Head of caudate nucleus (tissue), 42 donors: ENCODE measurements around the gene AGAP5.
"Not testable (repeated sequence)": the region's sequence is repeated elsewhere in the genome, so short reads cannot be mapped to it uniquely, and the experiment has no call there.

Experiments used
- DNase-seq, 42 donors: peaks; one replicate each; pipeline versions ENCODE4 v3.0.0 to v3.0.0-alpha.2; 2020 to 2021; ENCODE audit warnings: mixed read lengths in 7 of 42
- intact Hi-C: fragments of 100-400 bp; cut with DNase I; formaldehyde crosslinking; loops from one replicate; pipeline ENCODE4 v1.15.0; 2022

AGAP5 gene

GRCh38 chr10:73664156-73665040, 33.5 kb downstream of the AGAP5 start:
- intact Hi-C loops, result not testable (repeated sequence)
- peak in 1 of 42 donors; percentile 27 for DNase-seq

- DNase-seq, result peak in 1 of 42 donors; percentile 8
- intact Hi-C loops, result not testable (repeated sequence)
Observed at GRCh38 chr10:73663621-73664020, 34.3 kb downstream of the AGAP5 start.

GRCh38 chr10:73662705-73663104, 35.2 kb downstream of the AGAP5 start:
- intact Hi-C loops, result not testable (repeated sequence)

GRCh38 chr10:73655990-73656298, 42.0 kb downstream of the AGAP5 start, which contains the start of gene SYNPO2L:
Gene SYNPO2L (minus strand): TSS chr10:73656029. CDS start chr10:73655922, 107 bp downstream.
- intact Hi-C loops, result no loop called here
- DNase-seq, result peak in 2 of 42 donors; percentile 27 to 38

More at GRCh38 chr10:73662705-73663104, 35.2 kb downstream of the AGAP5 start:
- peak in 1 of 42 donors; percentile 26 for DNase-seq

GRCh38 chr10:73655257-73655989, 42.5 kb downstream of the AGAP5 start:
- peak in 2 of 42 donors; percentile 22 to 28 for DNase-seq
- intact Hi-C loops, result no loop called here

GRCh38 chr10:73653701-73654100, 44.2 kb downstream of the AGAP5 start:
- peak in 1 of 42 donors; percentile 7 for DNase-seq
- intact Hi-C loops, result no loop called here

- intact Hi-C loops, result no loop called here
Observed at GRCh38 chr10:73653195-73653594, 44.7 kb downstream of the AGAP5 start.

GRCh38 chr10:73650537-73651331, 47.2 kb downstream of the AGAP5 start:
- peak in 20 of 42 donors; percentile 16 to 58 (median 28) for DNase-seq

More at GRCh38 chr10:73653195-73653594, 44.7 kb downstream of the AGAP5 start:
- no peak for DNase-seq

GRCh38 chr10:73649876-73650536, 47.9 kb downstream of the AGAP5 start:
- intact Hi-C loops, result no loop called here
- no peak for DNase-seq

More at GRCh38 chr10:73650537-73651331, 47.2 kb downstream of the AGAP5 start:
- intact Hi-C loops, result no loop called here

- intact Hi-C loops, result no loop called here
- DNase-seq, result peak in 30 of 42 donors; percentile 12 to 83 (median 52)
Observed at GRCh38 chr10:73648975-73649829, 48.7 kb downstream of the AGAP5 start.

GRCh38 chr10:73647875-73648651, 49.8 kb downstream of the AGAP5 start:
- intact Hi-C loops, result no loop called here
- peak in 41 of 42 donors; percentile 20 to 75 (median 57) for DNase-seq

- DNase-seq, result peak; percentile 37 to 86 (median 71)
- intact Hi-C loops, result no loop called here
Observed at GRCh38 chr10:73647211-73647874, 50.6 kb downstream of the AGAP5 start.

GRCh38 chr10:73646598-73647041, 51.3 kb downstream of the AGAP5 start:
- intact Hi-C loops, result no loop called here
- no peak for DNase-seq

GRCh38 chr10:73645251-73645650, 52.7 kb downstream of the AGAP5 start:
- intact Hi-C loops, result no loop called here
- no peak for DNase-seq

GRCh38 chr10:73644767-73645166, 53.1 kb downstream of the AGAP5 start:
- no peak for DNase-seq
- intact Hi-C loops, result no loop called here

- DNase-seq, result peak; percentile 29 to 87 (median 67)
Observed at GRCh38 chr10:73644015-73644743, 53.7 kb downstream of the AGAP5 start.

More at GRCh38 chr10:73644015-73644743, 53.7 kb downstream of the AGAP5 start:
- intact Hi-C loops, result no loop called here
